HG02852 (cell line): Measurements from ENCODE around the gene OSBPL3.
A peak's percentile ranks its signal among the peaks of the same experiment; 100 is the strongest.

Experiments
- ATAC-seq: cut with Tn5 transposase; IDR thresholded peaks from one replicate; pipeline ENCODE4 v1.9.1; 2021; ENCODE audit warnings: mild to moderate bottlenecking, moderate library complexity; ENCODE audit not compliant: unreplicated experiment

OSBPL3 gene

DNA sequence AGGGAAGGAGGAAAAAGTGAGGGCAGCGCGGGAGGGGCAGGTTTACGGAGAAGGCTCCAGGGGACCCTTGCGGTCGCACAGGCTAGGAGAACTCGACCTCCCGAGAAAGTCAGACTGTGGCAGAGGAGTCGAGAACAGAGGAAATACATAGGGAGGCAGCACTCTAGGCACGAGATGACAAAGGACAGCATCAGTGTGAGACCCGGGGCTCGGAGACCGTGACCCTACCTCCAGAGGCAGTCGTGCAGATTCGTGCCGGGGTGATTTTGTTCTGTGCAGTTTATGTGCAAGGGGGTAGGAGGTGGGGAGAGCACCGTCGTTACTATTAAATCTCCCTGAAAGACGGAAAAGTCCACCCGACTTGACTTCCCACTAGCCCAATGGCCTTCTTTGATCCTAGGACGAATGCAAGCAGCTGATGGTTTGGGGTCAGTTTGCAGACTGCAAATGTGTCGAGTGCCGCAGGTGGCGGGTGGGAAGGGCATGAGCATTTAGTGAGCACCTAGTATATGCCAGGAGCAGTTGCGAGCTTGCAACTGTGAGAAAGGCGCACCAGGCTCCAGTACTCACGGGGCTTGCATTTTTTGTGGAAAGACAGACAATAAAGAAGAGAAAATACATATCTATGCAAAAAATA lies 674 bp upstream of the OSBPL3 start:
- ATAC-seq: peak; percentile 13

DNA sequence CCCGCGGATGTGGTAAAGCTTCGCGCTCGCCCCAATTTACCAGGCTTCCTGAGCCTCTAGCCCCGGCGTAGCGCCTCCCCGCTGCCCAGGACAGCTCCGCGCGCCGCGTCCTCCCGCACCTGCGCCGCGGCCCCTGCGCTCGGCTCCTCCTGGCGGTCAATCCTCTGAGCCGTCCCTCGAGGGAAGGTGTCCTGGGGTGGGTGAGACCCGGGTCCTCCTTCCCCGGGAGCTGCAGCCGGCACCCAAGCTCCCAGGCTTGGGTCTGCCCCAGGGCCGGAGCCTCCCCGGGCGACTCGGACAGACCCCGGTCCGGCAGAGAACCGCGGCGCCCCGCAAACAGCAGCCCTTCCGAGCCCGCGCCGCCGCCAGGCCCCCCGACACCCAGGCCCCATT lies 512 bp downstream of the OSBPL3 start:
- ATAC-seq: peak; percentile 50

DNA sequence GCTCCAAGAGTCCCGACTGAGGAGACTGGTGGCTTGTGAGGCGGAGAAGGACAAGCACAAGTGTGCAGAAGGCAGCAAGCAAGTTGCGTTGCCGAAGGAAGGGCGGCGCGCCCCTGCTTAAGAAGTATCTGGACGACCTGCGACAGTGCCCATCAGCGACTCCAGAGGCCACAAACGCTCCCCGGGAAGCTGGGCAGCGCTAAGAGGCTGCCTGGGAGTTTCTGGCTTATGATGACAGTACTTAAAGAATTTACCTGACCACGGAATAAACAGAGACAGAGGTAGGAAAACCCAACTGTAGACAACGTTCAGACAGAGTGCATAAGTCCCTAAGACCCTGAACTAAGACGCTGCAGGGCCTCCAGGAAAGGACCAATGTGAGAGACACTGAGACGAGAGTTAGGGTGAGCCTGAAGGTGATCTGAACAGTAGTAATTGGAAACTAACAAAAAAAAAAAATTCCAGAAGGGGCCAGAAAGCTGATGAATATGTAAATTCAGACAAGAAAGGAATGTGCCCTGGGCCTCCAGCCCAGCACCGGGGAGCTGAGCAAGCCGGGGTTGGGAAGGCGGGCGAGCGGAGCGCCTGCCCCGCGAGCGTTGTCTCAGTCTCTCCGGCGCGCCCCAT lies 1.0 kb downstream of the OSBPL3 start:
- ATAC-seq: peak; percentile 1

DNA sequence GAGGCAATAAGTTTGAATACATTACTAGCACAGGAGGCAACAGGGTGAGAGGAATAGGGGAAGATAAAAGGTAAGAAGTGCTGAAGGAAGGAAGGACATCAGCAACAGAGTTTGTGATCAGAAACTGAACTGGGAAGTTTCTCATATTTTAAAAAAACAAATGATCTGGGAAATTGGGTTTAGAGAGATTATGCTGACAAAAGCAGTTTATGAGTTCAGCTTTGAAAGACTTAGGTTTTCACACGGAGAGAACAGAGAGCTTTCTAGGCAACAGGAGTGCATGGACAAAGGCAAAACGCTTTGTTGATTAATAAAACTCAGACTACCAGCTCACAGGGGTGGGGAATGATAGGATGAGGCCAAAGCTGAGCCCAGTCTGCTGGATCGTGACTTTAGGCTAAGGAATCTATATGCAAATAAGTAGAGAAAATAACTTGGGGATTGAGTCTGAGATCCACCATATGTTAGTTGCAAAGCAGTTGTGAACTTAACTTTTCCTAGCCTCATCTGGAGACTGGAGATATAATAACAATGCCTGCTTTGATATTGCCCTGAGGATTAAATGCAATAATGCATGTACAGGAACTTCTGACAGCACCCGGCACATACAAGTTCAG lies 4.2 kb downstream of the OSBPL3 start:
- ATAC-seq: no peak

DNA sequence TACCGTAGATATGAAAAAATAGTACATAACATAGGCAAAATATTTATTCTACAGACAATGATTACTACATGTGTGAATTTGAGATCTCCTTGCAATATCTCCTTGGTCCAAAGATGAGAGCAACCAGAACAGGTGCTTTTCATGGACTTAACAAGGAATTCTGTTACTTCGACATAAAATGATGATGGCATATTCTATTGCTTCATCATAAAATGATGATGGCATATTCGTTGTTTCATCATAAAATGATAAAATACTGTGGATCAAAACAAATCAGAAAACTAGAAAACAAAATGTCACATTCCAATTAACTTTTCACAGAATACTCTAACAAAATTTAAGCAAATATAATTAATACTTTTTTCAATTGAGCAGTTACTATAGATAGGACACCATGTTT lies 4.8 kb downstream of the OSBPL3 start:
- ATAC-seq: no peak

DNA sequence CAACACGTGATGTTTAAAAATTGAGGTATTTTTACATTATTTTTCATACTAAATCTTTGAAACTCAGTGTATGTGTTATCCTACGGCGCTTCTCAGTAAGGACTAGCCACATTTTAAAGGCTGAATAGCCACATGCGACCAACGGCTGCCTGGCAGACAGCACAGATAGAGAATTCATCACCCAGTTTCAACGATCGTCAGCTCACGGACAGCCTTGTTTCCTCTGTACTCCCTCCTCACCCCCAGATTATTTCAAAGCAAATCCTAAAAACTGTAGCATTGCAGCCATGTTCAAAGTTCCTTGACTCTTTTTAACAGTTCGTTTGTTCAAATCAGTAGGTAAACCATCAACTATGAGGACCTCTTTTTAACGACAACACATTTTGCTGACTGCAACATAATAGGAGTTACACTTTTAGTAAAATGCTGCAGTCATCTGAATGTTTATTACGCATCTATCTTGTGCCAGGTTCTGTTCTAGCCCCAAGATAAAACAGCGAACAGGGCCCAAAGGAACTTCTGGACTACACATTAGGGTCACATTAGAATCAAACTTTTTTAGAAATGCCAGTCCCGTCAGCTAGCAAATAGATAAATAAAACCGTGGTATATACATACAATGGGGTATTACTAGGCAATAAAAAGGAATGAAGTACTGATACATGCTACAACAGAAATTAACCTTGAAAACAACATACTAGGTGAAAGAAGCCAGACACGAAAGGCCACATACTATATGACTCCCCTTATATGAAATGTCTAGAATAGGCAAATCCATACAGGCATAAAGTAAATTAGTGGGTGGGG lies 5.7 kb downstream of the OSBPL3 start:
- ATAC-seq: no peak

DNA sequence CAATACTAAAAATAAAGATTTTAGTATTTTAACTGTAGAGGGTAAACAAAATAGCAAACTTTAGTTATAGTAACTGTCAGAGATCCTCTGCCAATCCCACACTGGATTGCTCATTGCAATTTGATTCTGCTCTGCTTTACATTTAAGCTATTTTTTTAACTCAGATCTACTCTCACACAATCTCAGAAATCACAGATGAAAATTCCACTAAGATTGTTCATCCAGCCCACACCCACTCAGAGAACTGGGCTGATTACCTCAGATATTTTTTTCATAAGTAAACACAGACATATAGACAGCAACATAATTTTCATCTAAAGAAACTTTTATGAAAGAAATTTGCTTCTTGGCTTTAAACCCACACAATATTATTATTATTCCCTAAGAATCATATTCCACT lies 7.0 kb downstream of the OSBPL3 start:
- ATAC-seq: no peak

DNA sequence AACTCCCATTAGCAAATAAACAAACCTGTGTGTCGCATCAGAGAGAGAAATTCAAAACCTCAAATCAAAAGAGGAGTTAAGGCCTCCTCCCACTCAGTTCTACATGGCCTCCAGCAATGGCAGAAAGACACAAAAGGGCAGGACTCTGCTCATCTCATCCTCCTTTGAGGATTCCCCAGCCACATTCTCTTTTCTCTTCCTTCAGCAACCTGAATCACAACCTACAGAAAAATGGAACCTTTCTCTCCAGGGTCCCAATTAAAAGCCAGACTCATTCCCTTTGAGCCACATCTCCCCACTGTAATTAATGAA lies 7.9 kb downstream of the OSBPL3 start:
- ATAC-seq: no peak

DNA sequence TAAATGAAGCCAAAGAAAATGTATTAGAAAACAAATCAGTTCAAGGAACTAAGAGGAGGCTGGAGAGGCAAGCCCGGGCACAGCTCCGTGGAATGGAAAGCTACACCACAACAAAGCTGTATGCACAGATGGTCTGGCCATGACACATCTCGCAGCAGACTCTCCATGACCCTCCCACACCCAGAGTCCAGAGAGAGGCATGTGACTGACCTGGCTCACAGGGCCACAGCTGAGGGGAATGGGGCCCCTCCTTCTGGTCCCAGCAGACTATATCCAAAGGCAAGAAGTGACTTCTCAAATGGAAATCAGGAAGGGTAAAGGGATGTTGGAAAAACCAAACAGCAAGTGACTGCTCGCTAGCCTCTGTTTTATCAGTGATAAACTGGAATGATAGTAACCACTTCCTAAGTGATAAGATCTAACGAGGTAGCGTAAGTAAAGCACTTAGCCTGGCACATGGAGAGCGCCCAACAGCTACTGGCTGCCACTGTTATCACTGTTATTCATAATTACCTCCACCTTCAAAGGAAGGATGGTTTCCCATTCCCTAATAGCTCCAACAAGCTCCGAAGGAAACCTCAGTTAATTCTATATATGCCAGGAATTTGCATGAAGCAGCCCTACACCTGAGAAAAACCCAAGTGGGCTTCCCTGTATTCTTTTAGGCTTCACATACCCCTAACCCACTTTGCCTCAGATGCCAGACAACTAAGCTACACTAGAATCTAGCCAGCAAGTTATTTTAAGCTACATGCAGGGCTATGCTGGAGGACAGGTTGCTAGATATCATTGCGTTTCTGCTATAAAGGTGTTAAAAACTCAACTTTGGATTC lies 8.4 kb downstream of the OSBPL3 start:
- no peak for ATAC-seq

DNA sequence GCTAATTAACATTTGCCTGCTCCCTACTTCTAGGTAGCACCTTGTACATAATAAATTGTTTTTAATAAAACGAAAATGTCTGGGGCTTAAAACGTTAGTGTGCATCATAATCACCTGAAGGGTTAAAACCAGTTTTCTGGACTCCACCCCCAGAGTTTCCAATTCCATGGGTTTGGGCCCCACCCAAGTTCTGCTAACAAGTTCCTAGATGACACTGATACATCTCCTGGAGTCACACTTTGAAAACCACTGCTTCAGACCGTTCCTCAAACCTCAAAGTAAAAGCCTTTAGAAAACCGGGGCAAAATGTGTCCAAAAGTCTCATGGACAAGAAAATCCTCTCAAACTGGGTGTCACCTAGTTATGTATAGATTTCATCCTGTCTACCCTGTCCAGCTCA lies 9.3 kb downstream of the OSBPL3 start:
- ATAC-seq: no peak

DNA sequence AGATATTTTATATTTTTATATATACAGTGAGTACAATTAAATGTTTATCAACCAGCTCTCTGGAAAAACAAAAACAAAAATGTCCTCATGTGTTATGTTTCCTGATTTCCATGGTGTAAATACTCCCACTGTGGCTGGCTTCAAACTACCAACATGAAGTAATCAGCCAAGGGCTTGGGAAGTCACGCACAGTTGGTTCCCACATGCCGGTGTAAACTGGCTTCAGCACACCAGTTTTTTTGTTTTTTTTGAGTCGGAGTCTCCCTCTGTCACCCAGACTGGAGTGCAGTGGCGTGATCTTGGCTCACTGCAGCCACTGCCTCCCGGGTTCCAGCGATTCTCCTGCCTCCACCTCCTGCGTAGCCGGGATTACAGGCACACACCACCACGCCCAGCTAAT lies 11.8 kb downstream of the OSBPL3 start:
- no peak for ATAC-seq

DNA sequence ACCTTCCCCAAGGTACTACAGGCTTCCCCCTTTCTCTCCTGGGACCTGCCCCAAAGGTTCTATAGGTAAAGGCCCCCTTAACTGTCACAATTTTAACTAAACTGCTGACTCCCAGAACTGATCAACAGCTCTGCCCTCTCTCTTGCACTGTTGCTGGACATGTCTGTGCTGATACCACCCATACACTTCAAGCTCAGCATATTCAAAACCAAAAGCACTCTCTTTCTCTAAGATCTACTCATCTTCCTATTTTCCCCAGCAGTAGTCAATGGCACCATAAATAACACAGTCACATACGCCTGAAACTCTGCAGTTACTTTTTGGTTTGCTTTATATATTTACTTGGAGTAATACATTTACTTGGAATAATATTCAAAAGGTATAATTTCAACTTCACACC lies 12.3 kb downstream of the OSBPL3 start:
- ATAC-seq: no peak

DNA sequence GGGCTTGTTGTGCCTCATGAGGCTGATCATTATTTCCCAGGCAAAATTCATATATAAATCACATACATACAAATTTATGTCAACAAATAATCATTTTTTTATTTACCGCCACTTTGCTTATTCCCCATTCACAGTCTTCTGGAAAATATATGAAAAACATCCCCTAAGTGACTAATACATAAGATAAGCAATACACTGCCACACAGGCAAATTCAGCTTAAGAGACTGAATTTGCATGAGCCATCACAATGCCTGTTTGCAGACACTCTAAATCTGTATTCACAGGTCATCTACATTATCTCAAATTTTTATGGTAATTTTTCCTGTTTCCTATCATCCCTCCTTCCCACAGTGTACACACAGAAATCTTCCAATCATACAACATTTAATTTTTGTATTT lies 13.2 kb downstream of the OSBPL3 start:
- ATAC-seq: no peak

DNA sequence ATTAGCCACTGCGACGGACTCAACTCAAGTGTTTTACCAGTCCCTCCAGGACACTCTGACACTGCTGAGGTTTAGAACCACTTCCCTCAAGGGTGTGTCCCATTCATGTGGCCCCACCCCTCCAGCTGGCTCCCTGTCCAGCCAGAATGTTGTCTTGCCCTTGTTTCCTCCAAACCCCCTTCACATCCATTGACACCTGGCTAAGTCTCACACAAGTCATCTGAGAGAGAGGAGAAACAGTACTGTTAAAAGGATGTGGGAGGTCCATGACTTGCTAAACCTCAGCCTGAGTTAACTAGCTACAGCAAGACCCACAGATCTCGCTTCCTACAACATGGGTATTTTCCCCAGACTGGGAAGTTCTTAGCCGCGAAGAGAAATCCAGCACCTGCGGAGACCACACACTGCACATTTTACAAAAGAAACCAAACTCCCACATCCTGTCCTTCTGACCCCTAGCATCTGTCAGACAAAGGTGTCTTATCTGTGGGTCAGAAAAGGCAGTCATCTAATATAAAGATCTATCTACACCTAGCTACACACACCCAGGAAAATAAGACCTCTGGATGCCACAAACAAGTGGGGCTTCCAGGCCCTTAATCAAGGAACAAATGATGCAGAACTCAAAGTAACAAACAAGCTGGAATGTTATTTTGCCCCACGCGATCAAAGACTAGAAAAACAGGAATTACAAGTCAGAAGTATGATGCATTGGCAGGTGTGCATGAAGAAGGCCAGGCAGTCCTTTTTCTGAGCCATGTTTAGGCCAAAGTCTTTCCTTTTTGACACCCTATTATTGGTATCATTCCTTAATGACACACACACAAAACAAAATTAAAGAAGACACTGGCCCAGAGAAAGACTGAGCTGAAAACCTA lies 13.9 kb downstream of the OSBPL3 start:
- ATAC-seq: peak; percentile 87

DNA sequence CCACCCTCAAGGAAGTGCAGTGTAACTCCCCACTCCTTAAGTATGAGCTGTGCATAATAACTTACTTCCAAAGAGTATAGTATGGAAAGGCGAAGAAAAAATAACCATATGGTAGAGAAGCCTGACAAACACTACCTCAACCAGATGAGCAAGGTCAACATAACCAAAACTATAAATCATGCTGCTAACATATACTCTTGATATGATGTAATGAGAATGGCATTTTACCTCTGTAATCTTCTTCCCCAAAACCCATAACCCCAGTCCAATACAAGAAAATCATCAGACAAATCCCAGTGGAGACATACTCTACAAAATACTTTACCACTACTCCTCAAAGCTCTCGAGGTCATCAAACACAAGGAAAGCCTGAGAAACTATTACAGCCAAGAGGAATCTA lies 15.8 kb downstream of the OSBPL3 start:
- no peak for ATAC-seq

DNA sequence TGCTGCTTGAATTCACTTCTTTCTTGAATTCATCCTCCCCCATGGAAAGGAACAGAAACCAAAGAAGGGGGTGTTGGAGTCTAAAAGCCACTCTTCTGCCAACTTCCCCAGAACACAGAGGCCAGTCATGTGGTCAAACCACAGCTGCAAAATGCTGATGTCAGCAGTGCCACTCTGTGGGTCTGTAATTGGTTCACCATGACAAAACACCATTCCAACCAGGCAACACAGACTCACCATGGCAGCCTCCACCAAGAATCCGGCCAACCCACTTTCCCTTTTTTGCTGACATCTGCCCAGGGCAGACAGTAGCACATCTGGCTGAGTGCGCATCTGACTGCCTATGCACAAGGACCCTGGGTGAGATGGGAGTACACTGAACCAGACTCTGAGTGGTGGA lies 16.8 kb downstream of the OSBPL3 start:
- ATAC-seq: no peak

DNA sequence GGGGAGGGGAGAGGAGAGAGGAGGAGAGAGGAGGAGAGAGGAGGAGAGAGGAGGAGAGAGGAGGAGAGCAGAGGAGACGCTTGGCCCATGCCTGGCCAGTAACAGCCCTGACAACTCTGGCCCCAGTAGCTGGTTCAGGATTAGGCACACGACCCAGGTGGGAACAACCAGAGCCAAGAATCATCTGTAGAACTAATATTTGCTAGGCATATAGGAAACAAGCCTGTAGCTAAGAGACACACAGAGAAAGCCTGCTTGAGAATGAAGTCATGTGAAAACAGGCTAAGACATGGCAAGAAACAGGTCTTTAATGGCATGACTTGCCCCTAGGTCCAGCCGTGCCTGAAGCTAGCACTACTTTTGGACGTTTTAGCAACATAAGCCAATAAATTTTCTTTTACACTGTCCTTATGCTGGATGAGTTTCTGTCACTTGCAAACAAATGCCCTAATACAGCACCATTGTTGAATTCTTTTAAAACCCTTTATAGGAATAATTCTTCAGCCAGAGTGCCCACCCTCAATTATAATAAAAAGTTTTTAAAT lies 17.5 kb downstream of the OSBPL3 start:
- no peak for ATAC-seq

DNA sequence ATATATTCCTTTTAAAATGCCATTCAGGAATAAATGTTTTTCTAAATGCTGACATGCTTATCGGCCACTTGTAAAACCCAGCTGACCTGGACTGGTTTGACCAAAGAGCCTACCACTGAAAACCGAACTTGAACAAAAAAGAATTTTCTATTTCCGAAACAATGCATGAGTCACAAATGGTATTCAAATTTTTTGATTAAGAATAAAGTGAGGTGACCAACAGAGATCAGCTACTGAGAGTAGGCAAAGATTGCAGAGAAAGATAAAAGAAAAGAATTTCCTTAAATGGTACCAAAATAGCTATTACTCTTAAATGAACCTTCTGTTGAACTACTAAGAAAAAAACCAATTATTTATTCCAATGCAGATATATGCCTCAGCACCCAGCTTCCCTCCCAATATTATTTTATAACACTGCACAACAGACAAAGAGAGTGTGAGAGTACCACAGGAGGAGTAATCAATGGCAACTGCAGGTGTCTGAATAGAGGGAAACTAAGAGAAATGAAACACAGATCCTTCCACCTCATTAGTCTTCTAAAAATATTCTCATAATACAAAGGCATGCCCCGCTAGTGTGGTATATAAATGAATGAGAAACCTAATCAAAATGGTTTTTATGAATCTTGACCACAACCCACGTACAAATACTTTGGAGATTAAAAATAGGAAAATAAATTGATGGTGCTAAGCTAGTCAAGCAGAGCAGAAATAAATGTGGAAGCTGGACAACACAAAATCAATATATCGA lies 20.1 kb downstream of the OSBPL3 start:
- ATAC-seq: no peak

DNA sequence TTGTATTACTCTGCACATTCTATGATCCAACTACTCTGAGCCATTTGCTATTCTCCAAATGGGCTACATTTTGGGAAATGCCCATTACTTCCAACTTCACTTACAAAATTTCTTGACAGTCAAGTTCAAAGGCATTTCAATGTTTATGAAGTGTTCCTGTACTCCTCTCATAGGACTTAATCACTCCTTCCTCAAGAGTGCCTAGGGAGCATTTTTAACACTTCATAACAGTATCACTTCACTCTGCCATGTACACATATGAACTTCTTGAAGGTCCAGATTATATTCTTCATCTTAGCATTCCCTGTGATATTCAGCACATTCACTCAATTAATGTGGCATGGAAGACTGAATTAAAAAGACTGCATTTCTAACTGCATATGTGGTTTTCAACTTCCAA lies 21.6 kb downstream of the OSBPL3 start:
- ATAC-seq: no peak
